ENCODE measurements around the gene FBXL15. TPM values are rescaled to one million over a fixed set of nuclear protein-coding genes. Genes with fewer than 3 reads are reported as not detected.

The FBXL15 gene
- total RNA-seq, 2 experiments from 2014 or later, result 13.5 to 15.2 TPM

DNA sequence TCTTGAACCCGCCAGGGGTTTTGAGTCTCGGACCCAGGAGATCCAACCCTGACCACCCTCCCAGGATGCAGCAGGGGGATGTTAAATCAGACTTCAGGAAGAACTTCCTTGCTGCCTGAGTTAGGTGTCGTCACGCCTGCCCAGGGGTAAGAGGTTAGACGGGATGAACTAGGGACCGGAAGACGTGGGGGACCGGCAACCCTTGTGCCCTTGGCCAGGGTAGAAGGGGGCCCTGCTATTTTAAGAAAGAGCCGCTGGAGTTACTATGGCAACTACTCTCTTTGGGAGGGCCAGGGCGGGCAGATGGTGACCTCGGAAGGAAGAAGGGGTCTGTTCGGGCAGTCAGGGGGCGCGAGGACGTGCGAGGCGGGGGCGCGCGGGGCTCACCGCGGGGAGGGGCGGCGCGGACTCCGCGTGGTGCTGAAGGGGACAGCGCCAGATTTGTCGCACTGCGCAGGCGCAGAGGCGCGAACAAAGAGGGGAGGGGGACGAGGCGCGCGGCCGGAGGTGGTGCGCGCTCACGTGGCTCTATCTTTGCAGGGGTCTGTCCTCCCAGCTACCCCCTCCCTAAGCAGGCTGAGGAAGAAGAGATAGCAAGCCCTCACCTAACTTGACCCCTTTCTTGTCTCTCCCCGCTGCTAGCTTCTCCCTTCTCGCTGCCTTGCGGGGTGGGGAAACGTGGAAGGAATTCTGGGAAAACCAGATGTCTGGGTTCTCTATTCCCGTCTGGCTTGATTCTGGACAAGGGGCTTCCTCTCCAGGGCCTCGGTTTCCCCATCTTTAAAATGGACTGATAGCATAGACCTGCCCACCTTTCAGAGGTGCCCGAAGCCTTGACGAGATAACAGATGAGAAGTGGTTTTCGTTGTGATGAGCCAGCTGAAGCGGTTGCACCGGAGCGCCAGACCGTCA lies 1.1 kb upstream of the FBXL15 start:
- ATAC-seq, result peak; percentile 5
- Mint-ChIP-seq H3K4me3 (peak overlapping the region; percentile 97), H3K4me1 (peaks cover 40% of the 10 kb centered on the region), H3K27ac (peak overlapping the region; percentile 95), H3K36me3 (peaks cover 1% of the 10 kb centered on the region), H3K27me3 (peaks cover 21% of the 10 kb centered on the region), H3K9me3 (ENCODE audit: low read depth) (no peaks in the 10 kb centered on the region)
- peak; percentile 78 for DNase-seq
- CTCF ChIA-PET, result interaction anchor here (0.9 to 7.2 kb wide), 15 partner anchors 10 to 250 kb away, joined by 3 to 82 read pairs (median 7); partner anchors contain the start of genes C10orf95, CUEDC2 and NFKB2

DNA sequence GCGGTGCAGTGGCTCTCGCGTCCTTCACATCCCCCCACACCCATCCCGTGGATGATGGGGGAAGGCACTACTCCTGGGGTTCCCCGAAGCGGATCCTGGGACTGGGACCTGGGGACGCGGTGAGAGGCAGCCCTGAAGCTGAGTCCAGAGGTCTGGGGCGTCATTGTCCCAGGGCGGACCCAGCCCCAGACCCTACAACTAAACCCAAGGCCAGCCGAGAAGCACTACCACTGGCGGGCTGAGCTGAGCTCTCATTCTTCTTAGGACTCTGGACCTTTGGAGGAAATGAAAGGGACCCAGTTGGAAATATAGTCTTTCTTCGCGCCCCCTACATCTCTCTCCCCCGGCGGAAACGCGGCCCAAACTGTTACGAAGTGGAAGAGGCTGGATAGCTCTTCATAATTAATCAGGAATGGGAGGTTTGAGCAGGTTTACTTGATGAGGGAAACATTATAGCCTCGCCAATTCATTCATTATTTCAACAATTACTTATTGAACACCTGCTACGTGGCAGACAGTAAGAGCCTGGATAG lies 389 bp upstream of the FBXL15 start:
- Mint-ChIP-seq H3K9me3 (ENCODE audit: low read depth) (no peaks in the 10 kb centered on the region), H3K27ac (peak overlapping the region; percentile 95), H3K4me1 (peaks cover 40% of the 10 kb centered on the region), H3K36me3 (peaks cover 1% of the 10 kb centered on the region), H3K27me3 (peaks cover 21% of the 10 kb centered on the region), H3K4me3 (peak overlapping the region; percentile 97)
- no peak for ATAC-seq
- CTCF ChIA-PET, result interaction anchor here (0.9 to 7.2 kb wide), 19 partner anchors 11 to 251 kb away, joined by 3 to 82 read pairs (median 6); partner anchors contain the start of genes C10orf95, CUEDC2 and NFKB2
- no peak for DNase-seq

DNA sequence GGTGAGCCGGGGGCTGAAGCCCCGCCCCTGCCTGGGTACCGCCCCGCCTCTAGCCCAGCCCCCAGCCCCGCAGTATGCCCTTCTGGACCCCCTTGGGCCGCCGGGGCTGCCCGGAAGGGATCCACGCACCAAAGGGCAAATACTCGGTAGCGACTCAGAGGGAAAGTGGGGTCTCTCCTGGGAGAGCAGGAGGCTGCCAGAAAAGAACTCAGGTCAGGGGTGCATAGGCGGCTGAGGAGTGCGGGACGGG lies 796 bp downstream of the FBXL15 start:
- H3K27me3 Mint-ChIP-seq, result peaks cover 17% of the 10 kb centered on the region
- DNase-seq, result no peak
- peaks cover 40% of the 10 kb centered on the region for H3K4me1 Mint-ChIP-seq
- H3K4me3 Mint-ChIP-seq, result peak overlapping the region; percentile 97
- H3K9me3 Mint-ChIP-seq (ENCODE audit: low read depth), result no peaks in the 10 kb centered on the region
- no peak for ATAC-seq
- peak overlapping the region; percentile 95 for H3K27ac Mint-ChIP-seq
- H3K36me3 Mint-ChIP-seq, result peaks cover 1% of the 10 kb centered on the region
- CTCF ChIA-PET, result interaction anchor here (0.6 to 7.2 kb wide), 18 partner anchors 12 to 252 kb away, joined by 3 to 82 read pairs (median 8); partner anchors contain the start of genes C10orf95, CUEDC2 and GBF1

DNA sequence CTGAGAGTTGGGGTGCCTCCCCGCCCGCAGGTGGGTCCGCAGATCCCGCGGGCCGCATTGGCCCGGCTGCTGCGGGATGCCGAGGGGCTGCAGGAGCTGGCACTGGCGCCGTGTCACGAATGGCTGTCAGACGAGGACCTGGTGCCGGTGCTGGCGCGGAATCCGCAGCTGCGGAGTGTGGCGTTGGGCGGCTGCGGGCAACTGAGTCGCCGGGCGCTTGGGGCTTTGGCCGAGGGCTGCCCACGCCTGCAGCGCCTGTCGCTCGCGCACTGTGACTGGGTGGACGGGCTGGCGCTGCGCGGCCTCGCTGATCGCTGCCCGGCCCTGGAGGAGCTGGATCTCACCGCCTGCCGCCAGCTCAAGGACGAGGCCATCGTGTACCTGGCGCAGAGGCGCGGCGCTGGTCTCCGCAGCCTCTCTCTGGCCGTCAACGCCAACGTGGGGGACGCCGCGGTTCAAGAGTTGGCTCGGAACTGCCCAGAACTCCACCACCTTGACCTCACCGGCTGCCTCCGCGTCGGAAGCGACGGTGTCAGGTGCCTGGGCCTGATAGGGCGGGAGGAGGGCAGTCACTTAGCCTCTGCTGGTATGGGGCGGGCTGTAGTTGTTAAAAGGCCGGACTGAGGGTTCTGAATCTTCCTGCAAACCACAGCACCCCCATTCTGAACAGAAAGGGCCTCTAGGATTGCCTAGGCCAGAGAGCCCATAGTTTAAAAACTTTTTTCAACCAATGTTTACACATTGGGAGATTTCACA lies 1.3 kb downstream of the FBXL15 start:
- H3K27me3 Mint-ChIP-seq, result peaks cover 17% of the 10 kb centered on the region
- H3K4me1 Mint-ChIP-seq, result peaks cover 40% of the 10 kb centered on the region
- peak overlapping the region; percentile 95 for H3K27ac Mint-ChIP-seq
- H3K9me3 Mint-ChIP-seq (ENCODE audit: low read depth), result no peaks in the 10 kb centered on the region
- peaks cover 1% of the 10 kb centered on the region for H3K36me3 Mint-ChIP-seq
- ATAC-seq (peak; percentile 2), DNase-seq (peak; percentile 59)
- CTCF ChIA-PET, result interaction anchor here (0.6 to 7.2 kb wide), 22 partner anchors 12 to 253 kb away, joined by 3 to 82 read pairs (median 7); partner anchors contain the start of genes C10orf95, CUEDC2, ELOVL3 and GBF1
- peak overlapping the region; percentile 97 for H3K4me3 Mint-ChIP-seq

DNA sequence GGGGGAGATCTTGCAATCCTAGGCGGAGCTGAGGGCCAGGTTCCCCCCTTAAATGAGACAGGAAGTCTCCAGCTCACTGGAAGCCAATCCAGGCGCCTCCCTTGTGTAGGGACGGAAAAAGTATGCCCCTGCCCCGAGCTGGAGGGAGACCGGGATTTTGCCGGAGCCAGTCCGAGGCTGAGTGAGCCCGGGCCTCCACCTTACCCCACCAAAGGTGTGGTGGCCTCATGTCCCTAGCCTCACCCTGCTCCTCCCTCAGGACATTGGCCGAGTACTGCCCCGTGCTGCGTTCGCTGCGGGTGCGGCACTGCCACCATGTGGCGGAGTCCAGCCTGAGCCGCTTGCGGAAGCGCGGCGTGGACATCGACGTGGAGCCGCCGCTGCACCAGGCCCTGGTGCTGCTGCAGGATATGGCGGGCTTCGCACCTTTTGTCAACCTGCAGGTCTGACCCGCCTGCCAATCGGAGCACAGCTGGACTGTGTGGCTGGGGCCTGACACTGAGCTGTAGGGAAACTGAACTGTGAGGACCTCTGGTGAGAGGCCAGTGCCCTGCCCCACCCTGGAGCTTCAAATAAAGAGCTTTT lies 2.0 kb downstream of the FBXL15 start:
- peak; percentile 7 for ATAC-seq
- CTCF ChIA-PET, result interaction anchor here (0.6 to 7.2 kb wide), 16 partner anchors 11 to 253 kb away, joined by 3 to 82 read pairs (median 7); partner anchors contain the start of genes C10orf95, CUEDC2 and ELOVL3
- peak; percentile 69 for DNase-seq
- peaks cover 1% of the 10 kb centered on the region for H3K36me3 Mint-ChIP-seq
- peaks cover 45% of the 10 kb centered on the region for H3K4me1 Mint-ChIP-seq
- no peaks in the 10 kb centered on the region for H3K9me3 Mint-ChIP-seq (ENCODE audit: low read depth)
- peaks cover 12% of the 10 kb centered on the region for H3K27me3 Mint-ChIP-seq
- H3K27ac Mint-ChIP-seq, result peak overlapping the region; percentile 81
- peak overlapping the region; percentile 97 for H3K4me3 Mint-ChIP-seq

DNA sequence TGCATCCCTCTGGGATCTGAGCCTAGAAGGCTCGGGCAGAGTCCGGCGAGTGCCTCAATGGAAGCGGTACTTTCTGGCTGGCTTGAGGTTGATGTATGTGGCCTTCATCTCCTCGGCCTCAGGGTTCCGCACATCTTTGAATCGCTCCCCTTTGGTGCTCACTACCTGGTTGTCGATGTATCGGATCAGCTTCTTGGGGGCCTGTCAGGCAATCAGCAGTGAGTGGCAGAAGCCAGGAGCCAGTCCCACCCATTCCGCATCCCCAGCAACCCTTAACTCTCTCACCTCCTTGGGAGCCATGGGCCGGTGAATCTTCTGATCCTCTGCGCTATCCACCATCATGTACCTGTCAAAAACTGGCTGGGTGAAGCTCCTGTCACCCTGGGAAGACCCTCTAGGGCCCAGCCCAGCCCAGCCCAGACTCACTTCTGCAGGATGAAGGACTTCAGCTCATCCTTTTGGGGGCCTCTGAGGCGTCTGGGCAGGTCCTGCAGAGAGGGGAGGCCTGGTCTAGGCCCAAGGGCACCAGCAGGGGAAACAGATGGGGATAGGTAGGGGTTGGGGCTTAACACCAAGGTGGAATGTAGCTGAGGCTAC lies 2.8 kb downstream of the FBXL15 start:
- no peak overlapping the region for H3K27ac Mint-ChIP-seq
- DNase-seq, result no peak
- CTCF ChIA-PET, result interaction anchor here (0.5 to 7.2 kb wide), 15 partner anchors 10 to 254 kb away, joined by 3 to 82 read pairs (median 7); partner anchors contain the start of genes C10orf95, CUEDC2 and ELOVL3
- peaks cover 1% of the 10 kb centered on the region for H3K36me3 Mint-ChIP-seq
- H3K4me3 Mint-ChIP-seq, result no peak overlapping the region
- no peaks in the 10 kb centered on the region for H3K9me3 Mint-ChIP-seq (ENCODE audit: low read depth)
- H3K27me3 Mint-ChIP-seq, result peaks cover 4% of the 10 kb centered on the region
- peaks cover 45% of the 10 kb centered on the region for H3K4me1 Mint-ChIP-seq
- ATAC-seq, result no peak

DNA sequence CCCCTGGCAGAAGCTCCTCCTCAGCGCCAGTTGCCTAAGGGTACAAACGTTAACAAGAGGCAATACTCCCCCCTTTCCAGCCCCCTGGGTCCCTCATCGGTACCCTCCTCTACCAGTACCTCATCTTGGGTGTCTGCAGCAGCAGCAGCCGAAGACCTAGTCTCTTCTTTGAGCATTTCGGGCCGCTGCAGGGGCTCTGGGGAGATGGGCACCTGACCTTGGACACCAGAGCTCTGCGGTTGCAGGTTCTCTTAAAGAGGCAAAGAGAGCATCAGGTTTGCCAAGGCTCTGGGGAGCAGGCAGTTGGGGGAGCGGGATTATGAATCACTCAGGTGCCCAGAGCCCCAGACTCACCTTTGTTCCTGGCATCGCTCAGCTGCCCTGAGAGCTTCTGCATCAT lies 3.5 kb downstream of the FBXL15 start:
- peaks cover 1% of the 10 kb centered on the region for H3K36me3 Mint-ChIP-seq
- peaks cover 43% of the 10 kb centered on the region for H3K4me1 Mint-ChIP-seq
- no peak for DNase-seq

DNA sequence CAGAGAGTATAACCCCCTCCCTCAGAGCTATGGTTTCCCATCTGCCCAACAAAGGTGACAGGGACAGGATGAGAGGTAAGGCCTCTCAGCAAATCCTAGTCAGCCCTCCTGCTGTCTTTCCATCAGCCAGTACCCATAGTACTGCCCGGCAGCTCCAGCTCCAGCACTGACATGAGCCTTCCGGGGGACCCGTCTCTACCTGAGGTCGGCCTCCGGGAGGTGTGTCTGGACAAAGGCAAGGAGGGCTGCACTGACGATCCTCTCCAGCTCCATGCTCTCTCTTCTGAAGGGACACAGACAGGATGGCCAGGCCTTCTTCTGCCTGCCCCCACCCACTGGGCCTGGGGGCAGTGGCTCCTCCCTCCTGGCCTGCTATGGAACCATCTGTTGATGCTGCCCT lies 4.3 kb downstream of the FBXL15 start:
- peaks cover 36% of the 10 kb centered on the region for H3K4me1 Mint-ChIP-seq
- no peaks in the 10 kb centered on the region for H3K27me3 Mint-ChIP-seq
- ATAC-seq, result no peak
- peaks cover 1% of the 10 kb centered on the region for H3K36me3 Mint-ChIP-seq
- H3K27ac Mint-ChIP-seq, result no peak overlapping the region
- no peaks in the 10 kb centered on the region for H3K9me3 Mint-ChIP-seq (ENCODE audit: low read depth)
- no peak overlapping the region for H3K4me3 Mint-ChIP-seq
- no peak for DNase-seq
- CTCF ChIA-PET, result interaction anchor here (0.7 to 7.2 kb wide), 7 partner anchors 9 to 194 kb away, joined by 3 to 82 read pairs (median 4); partner anchors contain the start of genes C10orf95 and CUEDC2

More for the DNA sequence above, 3.5 kb downstream of the FBXL15 start:
- ATAC-seq, result no peak
- peaks cover under 1% of the 10 kb centered on the region for H3K27me3 Mint-ChIP-seq
- no peak overlapping the region for H3K4me3 Mint-ChIP-seq
- H3K9me3 Mint-ChIP-seq (ENCODE audit: low read depth), result no peaks in the 10 kb centered on the region
- CTCF ChIA-PET, result interaction anchor here (0.5 to 7.2 kb wide), 8 partner anchors 9 to 193 kb away, joined by 3 to 82 read pairs (median 8); partner anchors contain the start of genes C10orf95 and CUEDC2
- H3K27ac Mint-ChIP-seq, result no peak overlapping the region

DNA sequence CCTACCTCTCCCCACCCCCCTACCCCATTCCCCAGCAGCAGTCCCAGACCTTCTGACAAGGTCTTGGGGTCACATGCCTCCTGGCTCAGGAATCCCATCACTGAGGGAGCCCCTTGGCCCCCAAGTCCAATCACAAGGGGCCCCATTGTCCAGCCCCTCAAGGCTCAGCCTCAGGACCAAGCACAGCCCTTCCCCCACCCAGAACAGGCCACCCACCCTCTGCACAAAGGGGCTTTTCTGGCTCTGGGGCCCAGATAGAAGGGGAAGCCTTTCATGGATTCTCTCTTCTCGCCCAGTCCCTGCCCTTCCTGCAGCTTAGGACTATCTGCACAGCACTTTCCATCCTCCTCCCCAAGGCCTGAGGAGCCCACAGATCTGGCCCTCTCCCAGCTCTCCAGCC lies 4.8 kb downstream of the FBXL15 start:
- H3K27ac Mint-ChIP-seq, result no peak overlapping the region
- CTCF ChIA-PET, result interaction anchor here (0.8 to 7.2 kb wide), 6 partner anchors 8 to 194 kb away, joined by 3 to 82 read pairs (median 4); partner anchors contain the start of gene CUEDC2
- H3K27me3 Mint-ChIP-seq, result no peaks in the 10 kb centered on the region
- no peaks in the 10 kb centered on the region for H3K9me3 Mint-ChIP-seq (ENCODE audit: low read depth)
- H3K4me1 Mint-ChIP-seq, result peaks cover 31% of the 10 kb centered on the region
- H3K4me3 Mint-ChIP-seq, result no peak overlapping the region
- H3K36me3 Mint-ChIP-seq, result peaks cover 1% of the 10 kb centered on the region
- no peak for DNase-seq
- no peak for ATAC-seq

DNA sequence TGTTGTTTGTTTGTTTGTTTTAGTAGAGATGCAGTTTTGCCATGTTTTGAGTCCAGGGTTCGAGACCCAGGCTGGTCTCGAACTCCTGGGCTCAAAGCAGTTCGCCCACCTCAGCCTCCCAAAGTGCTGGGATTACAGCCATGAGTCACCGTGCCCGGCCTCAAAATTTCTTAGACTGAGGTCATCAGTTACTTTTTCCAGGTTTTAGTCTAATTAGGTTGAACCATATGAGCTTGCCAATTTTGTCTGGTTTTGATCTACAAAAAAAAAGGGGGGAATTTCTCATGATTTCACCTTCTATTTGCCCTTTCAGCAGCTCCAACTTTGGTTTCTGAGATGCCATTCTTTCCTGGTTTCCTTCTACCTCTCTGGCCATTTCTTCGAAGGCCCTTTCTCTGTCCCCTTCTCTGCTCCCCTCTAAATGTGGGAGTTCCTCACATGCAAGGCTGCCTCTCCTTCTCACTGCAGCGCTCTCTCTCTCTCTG lies 6.2 kb downstream of the FBXL15 start:
- DNase-seq (no peak), ATAC-seq (no peak)
- Mint-ChIP-seq H3K4me3 (no peak overlapping the region), H3K4me1 (peaks cover 35% of the 10 kb centered on the region), H3K36me3 (no peaks in the 10 kb centered on the region), H3K27ac (no peak overlapping the region), H3K27me3 (no peaks in the 10 kb centered on the region), H3K9me3 (ENCODE audit: low read depth) (no peaks in the 10 kb centered on the region)
- CTCF ChIA-PET, result interaction anchor here (2.0 kb wide), 1 partner anchor 52 kb away, joined by 4 read pairs; no protein-coding TSS in a partner anchor

DNA sequence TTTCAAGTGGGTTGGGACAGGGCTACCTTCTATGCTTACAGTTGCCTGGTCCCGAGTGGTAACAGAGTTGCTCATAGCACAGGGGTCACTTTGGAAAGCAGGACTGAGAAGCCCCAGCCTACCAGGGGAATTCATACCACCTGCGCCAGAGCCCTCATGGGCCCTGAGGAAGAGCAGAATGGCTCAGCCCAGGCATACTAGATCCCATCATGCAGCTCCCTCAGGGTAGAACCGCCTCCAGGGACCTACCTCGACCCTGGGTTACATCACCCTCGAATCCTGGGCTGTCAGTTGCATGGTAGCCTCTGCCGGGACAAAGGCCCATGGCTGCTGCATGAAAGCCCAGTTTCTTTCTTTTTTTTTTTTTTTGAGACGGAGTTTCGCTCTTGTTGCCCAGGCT lies 8.8 kb downstream of the FBXL15 start:
- Mint-ChIP-seq H3K27me3 (no peaks in the 10 kb centered on the region), H3K27ac (no peak overlapping the region), H3K4me3 (no peak overlapping the region), H3K9me3 (ENCODE audit: low read depth) (no peaks in the 10 kb centered on the region), H3K4me1 (peaks cover 33% of the 10 kb centered on the region), H3K36me3 (no peaks in the 10 kb centered on the region)
- CTCF ChIA-PET, result interaction anchor here (8.0 kb wide), 1 partner anchor 7 kb away, joined by 82 read pairs; the partner anchor contains the start of gene FBXL15
- no peak for ATAC-seq
- DNase-seq, result no peak
